ENCODE measurements around the gene LMOD3.

- TF ChIP-seq, protein P1, sequence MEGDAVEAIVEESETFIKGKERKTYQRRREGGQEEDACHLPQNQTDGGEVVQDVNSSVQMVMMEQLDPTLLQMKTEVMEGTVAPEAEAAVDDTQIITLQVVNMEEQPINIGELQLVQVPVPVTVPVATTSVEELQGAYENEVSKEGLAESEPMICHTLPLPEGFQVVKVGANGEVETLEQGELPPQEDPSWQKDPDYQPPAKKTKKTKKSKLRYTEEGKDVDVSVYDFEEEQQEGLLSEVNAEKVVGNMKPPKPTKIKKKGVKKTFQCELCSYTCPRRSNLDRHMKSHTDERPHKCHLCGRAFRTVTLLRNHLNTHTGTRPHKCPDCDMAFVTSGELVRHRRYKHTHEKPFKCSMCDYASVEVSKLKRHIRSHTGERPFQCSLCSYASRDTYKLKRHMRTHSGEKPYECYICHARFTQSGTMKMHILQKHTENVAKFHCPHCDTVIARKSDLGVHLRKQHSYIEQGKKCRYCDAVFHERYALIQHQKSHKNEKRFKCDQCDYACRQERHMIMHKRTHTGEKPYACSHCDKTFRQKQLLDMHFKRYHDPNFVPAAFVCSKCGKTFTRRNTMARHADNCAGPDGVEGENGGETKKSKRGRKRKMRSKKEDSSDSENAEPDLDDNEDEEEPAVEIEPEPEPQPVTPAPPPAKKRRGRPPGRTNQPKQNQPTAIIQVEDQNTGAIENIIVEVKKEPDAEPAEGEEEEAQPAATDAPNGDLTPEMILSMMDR (IDR thresholded peaks at IDR 0.05): no peak
- no peak for TF ChIP-seq EZH2 (IDR thresholded peaks at IDR 0.05; ENCODE audit: borderline replicate concordance, insufficient read depth, low read depth, low read length, poor library complexity, severe bottlenecking)
Observed at GRCh38 chr3:69082805-69083204, 39.6 kb downstream of the LMOD3 start.

Measured in B cell (primary cell).